ENCODE results near the gene UBA6.

DNA sequence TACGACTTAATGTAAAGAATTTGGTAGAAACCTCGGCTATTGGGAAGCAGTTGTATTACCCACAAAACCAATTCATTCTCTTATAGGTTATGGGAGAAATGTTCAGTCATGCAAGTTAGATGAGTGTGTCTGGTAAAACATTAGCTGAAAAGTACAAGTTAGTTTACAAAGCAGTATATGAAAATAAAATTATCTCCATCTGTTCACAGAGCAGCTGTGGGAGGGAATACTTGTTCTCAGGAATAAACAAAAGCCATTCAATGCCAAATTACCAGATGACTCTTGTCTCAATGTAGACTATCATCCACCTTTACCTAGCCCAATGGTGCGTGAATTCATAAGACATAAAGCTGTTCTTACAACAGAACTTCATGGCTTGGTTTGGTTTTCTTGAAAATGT, 113.8 kb downstream of the UBA6 start:
- TF ChIP-seq, protein P1, sequence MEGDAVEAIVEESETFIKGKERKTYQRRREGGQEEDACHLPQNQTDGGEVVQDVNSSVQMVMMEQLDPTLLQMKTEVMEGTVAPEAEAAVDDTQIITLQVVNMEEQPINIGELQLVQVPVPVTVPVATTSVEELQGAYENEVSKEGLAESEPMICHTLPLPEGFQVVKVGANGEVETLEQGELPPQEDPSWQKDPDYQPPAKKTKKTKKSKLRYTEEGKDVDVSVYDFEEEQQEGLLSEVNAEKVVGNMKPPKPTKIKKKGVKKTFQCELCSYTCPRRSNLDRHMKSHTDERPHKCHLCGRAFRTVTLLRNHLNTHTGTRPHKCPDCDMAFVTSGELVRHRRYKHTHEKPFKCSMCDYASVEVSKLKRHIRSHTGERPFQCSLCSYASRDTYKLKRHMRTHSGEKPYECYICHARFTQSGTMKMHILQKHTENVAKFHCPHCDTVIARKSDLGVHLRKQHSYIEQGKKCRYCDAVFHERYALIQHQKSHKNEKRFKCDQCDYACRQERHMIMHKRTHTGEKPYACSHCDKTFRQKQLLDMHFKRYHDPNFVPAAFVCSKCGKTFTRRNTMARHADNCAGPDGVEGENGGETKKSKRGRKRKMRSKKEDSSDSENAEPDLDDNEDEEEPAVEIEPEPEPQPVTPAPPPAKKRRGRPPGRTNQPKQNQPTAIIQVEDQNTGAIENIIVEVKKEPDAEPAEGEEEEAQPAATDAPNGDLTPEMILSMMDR (IDR thresholded peaks at IDR 0.05), result no peak
- no peak for TF ChIP-seq POLR2A (IDR thresholded peaks at IDR 0.05)

Measured in ovary (tissue), 3 donors.